CD4-positive, alpha-beta T cell treated with Interleukin-15 for 1 hour (primary cell): ENCODE measurements around the gene WASF1.
A peak's percentile ranks its signal among the peaks of the same experiment; 100 is the strongest.

ENCODE experiments used
- DNase-seq: peaks from one replicate; pipeline ENCODE4 v3.0.0-alpha.2; 2020

Gene WASF1

GRCh38 chr6:110179406-110180227 is at the start of gene WASF1:
TSS of gene WASF1 (minus strand) at chr6:110179670. CDS start at chr6:110127601, 52,069 bp downstream.
- DNase-seq = peak; percentile 92

GRCh38 chr6:110226261-110226660 is 46.8 kb upstream of the WASF1 start:
- DNase-seq = no peak

DNA sequence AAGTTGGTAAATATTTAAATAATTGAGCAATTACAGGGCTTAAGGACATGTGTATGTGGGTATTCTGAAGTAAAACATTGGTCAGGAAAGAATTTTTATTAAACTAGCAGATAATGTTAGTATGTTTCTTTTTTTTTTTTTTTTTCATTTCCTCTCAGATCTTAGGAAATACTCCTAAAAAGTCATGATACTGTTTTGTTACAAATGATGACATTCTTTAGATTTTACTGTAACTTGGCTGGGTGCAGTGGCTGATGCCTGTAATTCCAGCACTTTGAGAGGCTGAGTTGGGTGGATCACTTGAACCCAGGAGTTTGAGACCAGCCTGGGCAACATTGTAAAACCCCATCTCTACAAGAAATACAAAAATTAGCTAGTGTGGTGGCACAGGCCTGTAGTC is 42.3 kb upstream of the WASF1 start:
- no peak for DNase-seq

DNA sequence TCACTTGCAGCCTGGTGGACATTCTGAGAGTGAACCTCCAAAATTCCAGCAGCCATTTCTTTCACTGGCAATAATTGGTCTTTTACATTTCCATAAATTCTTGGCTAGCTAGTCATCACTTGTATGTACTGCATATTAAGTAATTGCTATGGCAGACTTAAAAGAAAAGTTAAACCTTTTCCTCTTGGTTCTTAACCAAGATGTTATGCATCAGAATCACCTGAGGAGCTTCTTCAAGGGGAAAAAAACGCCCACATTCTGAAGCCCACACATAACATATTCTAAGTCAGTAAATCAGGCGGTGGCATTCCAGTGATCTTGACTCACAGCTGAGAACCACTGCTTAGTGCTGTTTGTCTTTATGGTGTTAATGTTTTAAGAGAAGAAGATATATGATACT is 37.8 kb upstream of the WASF1 start:
- no peak for DNase-seq

- no peak for DNase-seq
These were observed 36.7 kb upstream of the WASF1 start for GRCh38 chr6:110216140-110216539.

- DNase-seq = no peak
These were observed 34.9 kb upstream of the WASF1 start for GRCh38 chr6:110214338-110214737.

- no peak for DNase-seq
These were observed 32.3 kb upstream of the WASF1 start for GRCh38 chr6:110211753-110212152.

GRCh38 chr6:110207652-110208051 is 28.2 kb upstream of the WASF1 start:
- no peak for DNase-seq

DNA sequence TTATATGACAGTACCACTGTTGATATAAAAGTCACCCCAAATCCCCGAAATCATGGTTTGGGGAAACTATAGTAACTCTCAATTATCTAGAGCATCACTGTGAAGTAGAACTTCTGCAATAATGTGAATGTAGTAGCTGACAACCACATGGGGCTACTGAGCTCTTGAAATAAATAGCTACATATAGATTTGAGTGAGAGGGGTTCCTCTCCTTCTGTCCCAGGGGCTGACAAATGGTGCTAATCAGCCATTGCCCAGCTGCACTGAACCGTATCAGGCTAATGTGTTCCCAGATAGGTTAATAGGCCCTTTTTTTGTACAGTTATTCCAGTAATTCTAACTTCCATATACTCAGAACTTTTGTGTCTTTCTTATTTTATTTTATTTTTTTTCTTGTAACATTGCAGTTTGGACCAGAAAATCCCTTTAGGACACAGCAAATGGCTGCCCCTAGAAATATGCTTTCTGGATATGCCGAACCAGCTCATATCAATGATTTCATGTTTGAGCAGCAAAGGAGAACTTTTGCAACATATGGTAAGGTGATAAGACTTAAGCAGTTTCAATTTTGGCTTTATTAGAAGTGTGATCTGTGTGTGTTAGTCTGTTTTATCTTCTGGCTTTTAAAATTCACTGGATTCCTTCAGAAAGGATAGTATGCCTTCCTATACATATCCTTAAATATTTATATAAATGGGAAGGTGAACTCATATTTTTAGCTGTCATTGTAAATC is 21.8 kb upstream of the WASF1 start:
- DNase-seq = no peak

DNA sequence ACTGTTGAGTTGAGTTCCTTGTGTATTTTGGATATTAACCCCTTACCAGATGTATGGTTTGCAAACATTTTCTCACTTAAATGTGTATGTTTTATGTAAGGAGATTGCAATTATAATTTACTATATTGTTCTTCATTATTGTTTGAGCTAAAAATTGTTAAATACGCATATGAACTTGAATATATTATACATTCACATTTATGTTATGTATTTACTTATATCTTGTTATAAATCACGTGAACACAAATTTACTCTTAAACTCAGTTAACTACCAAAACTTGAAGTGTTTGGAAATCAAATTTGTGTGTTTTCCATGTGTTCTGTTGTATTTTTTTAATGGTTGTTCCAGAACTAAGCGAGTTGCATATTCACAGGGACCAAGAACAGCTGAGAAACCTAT is 19.1 kb upstream of the WASF1 start:
- no peak for DNase-seq

- DNase-seq = no peak
These were observed 17.4 kb upstream of the WASF1 start for GRCh38 chr6:110196874-110197273.

DNA sequence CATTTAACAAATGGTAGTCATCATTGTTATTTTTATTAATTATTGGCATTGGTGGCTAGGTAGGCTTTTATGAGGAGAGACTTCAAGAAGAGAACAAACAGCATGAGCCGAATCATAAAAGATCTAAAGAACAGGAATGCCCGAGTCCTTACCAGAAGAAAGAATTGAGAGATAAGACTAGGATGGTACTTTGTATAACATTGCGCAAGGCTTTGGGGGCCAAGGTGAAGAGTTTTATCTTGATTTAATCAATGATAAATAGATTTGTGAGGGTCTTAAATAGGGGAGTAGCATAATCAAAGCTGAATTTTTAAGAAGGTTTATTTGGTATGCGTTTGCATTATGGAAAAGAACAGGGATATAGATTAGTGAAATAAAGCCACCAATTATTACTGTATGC is 16.2 kb upstream of the WASF1 start:
- DNase-seq = no peak

DNA sequence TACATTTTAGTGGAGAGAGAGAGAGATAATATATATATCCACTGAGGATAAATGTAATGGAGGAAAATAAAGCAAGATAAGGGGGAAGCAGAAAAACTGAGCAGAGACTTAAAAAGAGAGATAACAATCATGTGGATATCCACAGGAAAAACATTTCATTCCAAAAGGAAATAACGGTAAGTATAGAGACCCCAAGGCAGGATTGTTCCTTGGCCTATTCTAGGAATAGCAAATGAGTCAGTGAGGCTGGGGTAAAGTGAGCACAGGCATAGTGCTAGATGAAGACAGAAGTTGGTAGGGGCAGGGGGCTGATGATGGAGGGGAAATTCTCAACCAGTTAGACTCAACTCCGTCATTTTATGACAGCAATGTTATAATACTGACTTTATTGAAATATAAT is 12.0 kb upstream of the WASF1 start:
- no peak for DNase-seq

- no peak for DNase-seq
These were observed 11.3 kb upstream of the WASF1 start for GRCh38 chr6:110190726-110191125.

GRCh38 chr6:110188791-110189190 is 9.3 kb upstream of the WASF1 start:
- no peak for DNase-seq

DNA sequence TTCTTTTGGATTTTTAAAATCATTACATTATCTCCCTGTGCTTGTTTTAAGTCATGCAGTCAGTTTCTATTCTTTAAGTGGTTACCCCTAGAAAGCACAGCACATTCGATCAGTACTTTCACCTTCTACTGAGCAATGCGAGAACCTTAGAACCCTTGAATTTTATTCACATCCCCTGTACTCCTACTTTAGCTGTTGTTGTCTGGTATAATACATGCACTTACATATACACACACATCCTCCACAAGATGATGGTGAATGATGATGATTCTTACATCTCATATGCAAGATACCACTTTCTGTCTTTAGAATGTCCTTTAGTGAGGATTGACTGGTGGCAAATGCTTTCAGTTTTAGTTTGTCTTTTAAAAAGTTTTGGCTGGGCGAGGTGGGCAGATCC is 6.4 kb upstream of the WASF1 start:
- no peak for DNase-seq

DNA sequence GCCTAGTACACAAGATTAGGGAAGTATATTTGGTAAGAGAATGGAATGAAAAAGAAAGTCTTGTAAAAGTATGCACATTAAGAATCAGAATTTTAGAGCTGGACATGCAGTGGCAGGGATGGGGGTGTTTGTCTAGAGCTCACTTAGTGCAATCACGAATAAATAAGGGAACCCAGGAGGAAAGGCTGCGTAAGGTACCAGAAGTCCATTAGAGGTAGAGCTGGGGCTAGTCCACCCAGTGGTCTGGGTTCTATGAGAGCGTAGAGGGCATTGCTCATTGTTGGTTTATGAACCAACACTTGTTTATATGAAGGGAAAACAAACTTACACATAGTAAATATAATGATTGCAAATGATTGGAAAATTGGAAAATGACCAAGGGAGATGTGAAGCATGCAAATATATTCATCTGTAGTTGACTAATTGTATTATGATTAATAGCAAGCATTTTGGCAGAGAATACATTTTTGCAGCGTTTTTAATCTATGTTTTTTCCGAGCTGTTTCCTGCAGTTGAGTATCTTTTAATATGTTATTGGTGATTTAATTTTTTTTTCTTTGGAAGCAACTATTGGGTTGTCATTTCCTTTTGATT is 3.9 kb upstream of the WASF1 start:
- no peak for DNase-seq

DNA sequence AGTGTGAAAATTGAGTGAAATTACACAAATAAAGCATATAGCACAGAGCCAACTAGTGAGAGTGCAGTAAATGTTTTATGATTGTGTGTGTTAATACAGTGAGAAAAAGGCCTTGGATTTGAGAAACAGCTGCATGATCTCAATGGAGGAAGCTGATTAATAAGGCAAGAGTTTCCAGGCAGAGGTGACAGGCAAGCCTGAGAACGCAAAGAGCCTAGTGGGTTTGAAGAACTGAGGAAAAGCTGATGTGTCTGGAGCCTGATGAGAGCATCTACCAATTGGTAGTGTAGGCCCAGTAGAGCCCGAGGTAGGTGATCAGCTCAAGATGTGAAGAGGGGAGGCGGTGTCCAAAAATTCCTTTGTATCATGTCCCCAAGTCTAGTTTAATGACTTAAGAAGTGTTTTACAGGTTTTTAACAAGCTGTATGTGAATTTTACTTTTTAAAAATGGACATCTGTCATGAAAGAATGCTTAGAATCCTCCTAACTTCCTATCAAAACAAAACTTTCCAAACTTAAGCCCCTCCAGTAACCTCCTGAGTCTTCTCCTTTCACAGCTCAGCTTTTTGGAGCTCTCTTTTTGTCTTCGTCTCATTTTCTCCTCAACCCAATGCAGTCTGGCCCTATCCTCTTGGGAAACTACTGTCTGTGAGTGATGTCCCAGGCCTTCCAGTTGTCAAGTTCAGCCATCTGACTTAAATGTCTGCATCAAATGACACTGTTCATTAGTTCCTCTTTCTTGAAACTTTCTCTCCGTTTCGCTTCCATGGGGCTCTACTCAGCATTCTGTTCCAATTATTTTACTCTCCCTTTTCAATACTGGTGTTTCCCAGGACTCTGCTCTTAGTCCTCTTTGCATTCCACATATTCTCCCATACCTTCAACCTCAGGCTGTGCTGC is 1.9 kb upstream of the WASF1 start:
- no peak for DNase-seq

DNA sequence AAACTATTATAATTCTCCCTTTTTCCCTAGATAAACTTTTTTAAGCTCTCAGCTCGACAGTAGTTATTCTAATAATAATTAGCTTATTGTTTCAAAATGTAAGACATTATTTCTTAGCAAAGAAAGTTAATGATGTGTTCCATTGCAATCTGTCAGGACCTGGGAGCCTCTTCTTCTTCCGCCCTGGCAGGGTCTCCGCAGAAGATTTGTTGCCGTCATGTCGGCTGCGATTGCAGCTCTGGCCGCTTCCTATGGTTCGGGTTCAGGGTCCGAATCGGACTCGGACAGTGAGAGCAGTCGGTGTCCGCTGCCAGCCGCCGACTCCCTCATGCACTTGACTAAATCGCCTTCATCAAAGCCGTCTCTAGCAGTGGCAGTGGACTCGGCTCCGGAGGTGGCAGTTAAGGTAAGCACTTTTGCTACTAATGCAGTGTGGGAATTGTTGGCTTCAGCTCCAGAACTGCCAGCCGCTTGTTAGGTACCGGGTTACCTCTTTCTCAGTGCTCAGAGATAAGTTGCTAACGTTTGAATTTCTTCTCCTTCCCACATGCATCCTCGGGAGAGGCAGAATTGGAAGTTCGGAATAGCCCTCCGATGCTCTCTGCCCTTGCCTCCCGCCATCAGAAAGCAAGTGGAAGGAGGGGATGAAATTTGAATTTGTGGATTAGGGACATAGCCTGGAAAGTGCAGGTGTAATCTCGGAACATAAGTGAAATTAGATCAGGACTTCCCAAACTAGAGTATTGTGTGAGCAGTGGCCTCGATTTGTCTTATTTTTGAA is 948 bp upstream of the WASF1 start, which contains the start of gene CDC40:
CDC40 (plus strand) TSS at position 200 of the 781 bp plus-strand sequence; CDS start at position 218, 18 bp downstream.
- DNase-seq = peak; percentile 51

DNA sequence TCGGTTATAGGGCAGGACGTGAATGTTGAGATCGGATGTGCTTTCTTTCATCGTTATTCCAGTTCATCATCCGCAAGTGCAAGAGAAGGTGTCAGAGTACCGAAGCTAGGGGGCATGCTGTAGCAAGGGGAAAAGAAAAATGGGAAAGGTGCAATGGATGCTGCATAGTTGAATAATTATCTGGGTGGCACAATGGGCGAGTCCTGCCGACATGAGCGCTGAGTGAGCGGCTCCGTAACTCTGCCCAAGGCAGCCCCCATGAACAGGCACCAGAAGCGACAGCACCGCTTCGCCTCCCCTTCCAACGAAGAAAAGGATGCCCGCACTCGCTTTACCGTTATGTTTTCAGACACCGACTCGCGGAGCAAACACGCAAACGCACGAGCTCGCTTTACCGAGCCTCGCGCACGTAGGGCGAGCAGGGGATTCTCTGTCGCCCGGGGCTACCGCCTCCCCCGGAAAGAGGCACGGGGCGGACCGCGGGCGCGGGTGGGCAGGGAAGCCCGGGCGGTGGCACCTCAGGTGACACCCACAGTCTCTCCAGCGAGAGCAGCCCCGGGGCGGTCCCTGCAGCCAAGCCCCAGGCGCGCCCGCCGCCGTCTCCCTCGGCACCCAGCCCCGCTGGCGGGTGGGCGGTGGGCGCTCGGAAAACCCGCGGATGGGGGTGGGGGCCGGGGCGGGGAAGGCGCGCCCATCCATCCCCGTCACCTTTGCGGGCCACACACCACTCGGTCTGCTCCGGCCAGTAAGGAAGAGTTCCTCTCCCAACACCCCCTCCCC is 654 bp downstream of the WASF1 start:
- DNase-seq = peak; percentile 70

GRCh38 chr6:110173506-110174132 is 5.9 kb downstream of the WASF1 start:
- no peak for DNase-seq
